Fibroblast of skin of left quadriceps (primary cell): Measurements from ENCODE around the gene DKK1.
"Not testable (repeated sequence)": the region's sequence is repeated elsewhere in the genome, so short reads cannot be mapped to it uniquely, and the experiment has no call there.

Experiments
- DNase-seq, 2 experiments: peaks; one replicate each; pipeline ENCODE4 v3.0.0-alpha.2; 2013; ENCODE audit warnings: low read depth in 2 of 2

Gene DKK1

DNA sequence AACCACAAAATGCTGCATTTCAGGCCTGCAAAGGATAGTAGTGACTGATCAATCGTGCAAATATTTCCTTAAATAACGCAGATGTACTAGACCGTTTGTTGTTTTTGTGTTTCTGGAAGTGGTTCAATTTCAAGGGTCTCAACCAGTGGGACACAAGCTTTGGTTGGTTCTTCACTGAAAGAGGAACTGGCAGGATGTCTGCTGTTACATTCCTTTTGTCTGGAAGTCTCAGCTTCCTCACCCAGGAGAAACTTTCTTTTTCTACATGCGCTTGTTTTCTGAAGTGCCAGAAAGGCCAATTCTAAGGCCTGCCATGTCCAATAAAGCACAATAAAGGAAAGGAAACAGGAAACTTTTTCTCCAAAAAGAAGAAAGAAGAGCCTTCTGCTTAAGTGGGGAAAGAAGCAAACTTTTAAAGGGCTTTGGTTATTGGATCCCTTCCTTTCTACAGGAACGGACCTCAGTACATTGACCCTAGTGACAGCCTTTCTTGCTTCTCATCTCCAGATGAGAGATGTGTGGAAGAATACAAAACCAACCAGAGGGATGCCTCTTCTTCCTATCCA, 4.1 kb downstream of the DKK1 start:
- DNase-seq, result peak in 1 of 2 experiments; percentile 24

DNA sequence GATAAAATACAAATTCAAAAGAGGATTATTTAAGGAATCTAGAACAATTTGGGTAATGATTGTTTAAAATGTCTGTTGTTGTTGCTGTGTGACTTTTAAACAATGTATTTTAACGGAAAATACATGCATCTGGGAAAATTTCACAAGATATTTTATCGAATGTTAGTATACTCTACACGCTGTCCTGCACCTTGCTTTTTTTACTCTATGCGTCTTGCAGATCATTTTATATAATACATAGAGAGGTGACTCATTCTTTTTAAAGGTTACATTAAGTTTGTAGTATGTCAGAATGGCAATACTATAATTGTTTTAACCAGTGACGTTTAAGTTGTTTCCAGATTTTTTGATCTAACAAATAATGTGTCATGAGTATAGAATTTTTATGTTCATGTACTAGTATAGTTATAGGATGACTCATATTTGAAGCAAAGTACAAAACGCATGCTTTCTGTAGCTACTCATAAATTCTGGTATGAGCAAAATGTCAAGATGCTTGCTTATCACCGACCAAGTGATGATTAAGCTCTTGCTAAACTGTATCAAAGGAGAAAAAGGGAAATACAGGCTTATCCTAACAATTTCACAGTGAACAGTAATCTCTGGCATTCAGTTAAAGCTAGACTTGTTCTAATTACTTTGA, 4.9 kb downstream of the DKK1 start:
- peak; percentile 96 for DNase-seq

DNA sequence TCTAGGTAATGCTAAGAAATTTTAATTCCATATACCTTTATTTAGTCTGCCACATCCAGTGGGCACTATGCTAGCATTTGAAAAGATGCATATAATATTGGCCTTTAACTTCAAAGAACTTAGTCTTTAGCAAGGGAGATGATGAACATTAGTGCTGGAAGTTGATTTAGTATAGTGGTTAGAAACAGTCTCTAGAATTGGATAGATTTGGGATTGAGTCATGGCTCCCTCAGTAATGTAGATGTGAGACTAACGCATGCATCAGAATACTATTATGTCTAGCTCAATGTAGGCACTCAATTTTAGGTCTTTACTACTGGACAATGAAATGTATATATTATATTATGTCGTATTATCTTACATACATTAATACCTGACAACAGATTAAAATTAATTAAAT, 5.8 kb downstream of the DKK1 start:
- peak in 1 of 2 experiments; percentile 31 for DNase-seq

DNA sequence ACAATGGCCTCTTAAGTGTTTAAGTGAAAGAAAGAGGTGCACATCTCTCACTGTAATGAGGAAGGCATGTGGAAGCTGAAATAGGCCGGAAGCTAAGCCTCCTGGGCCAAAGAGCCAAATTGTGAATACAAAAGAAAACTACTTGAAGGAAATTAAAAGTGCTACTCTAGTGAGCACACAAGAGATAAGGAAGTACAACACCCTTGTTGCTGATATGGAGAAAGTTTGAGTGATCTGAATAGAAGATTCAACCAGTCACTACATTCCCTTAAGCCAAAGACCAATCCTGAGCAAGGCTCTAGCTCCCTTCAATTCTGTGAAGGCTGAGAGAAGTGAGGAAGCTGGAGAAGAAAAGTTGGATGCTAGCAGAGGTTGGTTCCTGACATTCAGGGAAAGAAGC, 8.2 kb downstream of the DKK1 start:
- no peak for DNase-seq

DNA sequence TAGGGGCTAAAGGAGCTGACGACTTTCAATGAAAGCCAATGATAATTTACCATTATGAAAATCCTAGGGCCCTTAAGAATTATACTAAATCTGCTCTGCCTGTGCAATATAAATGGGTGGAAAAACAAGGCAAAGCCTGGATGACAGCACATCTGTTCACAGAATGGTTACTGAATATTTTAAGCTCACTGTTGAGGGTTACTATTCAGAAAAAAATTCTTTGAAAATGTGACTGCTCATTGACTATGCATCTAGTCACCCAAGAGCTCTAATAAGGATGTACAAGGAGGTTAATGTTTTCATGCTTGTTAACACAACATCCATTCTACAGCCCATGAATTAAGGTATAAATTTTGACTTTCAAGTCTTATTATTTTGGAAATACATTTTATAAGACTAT, 8.9 kb downstream of the DKK1 start:
- peak in 1 of 2 experiments; percentile 34 for DNase-seq

DNA sequence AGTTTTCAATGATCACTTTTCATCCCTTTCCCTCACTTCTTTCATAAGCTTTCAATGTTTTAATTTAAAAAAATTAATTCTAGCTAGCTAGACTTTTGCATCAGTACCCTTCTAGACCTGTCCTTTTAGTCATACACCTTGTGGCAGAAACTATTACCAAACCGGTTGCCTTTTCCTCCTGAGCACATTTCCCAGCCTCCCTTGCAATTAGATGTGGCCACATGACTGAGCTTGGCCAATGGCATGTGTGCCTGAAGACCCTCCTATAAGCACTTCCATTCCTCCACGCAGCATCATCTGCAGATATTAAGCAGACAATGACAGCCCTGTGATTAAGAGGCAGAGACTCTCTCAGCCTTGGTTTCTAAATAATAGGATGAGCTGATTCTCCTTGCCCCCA, 12.3 kb downstream of the DKK1 start:
- no peak for DNase-seq

DNA sequence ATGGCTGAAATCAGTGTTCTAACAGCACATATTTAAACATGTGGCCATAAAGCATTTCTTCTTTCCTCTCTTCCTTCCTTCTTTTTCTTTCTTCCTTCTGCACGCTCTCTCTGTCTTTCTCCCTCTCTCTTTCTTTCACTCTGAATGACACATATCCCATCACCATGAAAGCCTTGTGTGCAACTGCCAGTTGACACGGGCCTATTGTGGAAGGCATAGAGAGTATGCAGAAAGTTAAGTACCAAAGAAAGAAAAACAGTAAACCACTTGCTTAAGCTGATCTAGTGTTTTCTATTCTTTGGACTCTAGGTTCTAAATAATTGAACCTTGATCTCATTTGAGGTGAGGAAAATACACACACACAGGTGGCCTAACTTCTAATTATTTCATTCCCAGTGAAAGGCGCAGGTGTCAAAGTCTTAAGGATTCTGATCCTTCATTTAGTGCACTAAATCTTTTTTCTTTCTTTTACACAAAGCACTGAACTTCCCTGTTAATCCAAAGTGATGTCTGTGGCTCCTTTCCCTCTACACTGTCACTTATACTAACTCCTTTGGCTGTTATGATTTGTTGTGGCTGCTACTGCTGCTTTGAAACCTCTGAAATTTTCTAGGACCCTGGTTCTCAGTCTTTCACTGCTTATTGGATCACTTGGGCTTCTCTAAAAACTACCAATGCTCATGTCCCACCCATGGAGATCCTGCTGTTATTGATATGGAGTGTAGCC, 17.7 kb downstream of the DKK1 start:
- no peak for DNase-seq

DNA sequence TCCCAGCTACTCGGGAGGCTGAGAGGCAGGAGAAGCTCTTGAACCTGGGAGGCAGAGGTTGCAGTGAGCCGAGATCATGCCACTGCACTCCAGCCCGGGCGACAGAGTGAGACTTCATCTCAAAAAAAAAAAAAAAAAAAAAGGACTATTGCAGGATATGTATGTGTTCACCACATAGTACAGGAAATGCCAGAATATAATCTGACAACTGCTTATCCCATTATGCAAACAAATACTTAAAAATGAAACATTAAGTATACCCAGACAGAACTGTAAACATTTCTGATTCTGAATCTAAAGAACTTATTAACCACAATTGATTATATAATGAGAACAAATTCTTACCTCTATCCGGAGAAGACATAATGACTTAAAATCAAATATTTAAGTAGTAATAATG, 18.7 kb downstream of the DKK1 start:
- DNase-seq, result no peak

DNA sequence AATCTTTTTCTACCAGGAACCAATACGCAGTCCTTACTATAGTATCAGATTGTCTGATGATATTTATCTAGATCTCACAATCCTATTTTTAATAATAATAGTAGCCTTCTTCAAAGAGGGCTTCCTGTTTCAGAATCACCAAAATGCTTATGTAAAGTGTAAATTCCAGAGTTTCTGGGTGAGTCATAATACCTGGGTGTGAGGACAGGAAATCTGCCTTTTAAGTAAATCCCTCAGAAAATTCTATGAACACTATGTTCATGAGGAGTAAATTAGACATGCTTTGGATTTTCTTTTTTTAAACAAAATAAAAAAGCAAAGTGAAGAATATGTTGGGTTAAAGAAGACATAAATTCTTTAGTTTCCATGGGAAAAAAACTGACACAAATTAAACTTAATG, 20.5 kb downstream of the DKK1 start:
- DNase-seq, result no peak

DNA sequence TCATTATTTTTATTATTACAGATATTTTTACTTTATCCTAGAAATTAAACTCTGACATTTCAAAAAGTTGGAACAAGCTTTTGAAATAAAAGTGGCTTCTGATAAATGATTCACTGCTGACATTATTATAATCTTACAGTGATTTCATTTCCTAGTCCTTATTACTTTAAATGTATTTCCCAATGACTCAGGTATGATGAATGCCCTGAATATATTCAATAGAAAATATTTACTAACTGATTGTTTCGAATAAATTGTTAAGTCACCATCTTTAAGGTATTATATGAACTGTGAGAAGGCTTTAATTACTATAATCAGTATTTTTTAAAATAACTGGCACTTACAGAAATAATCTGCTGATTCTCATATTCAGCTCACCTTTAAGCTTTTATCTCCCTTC, 21.6 kb downstream of the DKK1 start:
- DNase-seq, result no peak

DNA sequence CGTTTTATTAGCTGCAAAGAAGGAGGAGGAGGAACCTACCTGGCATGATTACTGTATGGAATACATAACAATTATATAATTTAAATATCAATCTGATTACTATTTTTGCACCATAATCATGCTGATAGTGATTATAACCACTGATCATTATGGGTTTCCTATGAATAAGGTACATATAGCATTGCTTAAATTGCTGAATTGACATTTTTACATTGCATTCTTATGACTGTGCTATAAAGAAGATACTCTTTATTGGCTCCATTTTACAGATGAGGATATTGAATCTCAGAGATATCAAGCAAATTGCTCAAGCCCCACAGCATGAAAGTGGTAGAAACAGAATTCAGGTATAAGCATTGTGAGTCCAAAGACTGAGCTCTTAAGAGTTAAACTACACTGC, 23.1 kb downstream of the DKK1 start:
- DNase-seq, result no peak

DNA sequence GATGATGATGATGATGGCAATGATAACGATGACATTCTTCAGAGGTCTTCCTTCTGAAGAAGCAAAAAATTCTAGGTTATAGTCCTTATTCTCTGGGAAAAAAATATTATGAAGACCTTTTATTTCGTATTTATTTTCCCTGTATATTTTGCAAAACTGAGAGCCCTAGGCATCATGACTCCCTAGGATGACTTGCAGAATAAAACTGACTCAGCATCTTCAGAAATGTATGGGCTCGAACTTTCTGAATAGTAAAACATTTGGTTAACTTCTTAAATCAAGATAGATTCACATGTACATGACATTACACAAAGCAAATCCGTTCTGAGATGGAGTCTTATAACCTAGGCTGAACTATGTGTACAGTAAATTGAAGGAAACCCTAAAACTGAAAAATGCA, 29.4 kb downstream of the DKK1 start:
- no peak for DNase-seq

DNA sequence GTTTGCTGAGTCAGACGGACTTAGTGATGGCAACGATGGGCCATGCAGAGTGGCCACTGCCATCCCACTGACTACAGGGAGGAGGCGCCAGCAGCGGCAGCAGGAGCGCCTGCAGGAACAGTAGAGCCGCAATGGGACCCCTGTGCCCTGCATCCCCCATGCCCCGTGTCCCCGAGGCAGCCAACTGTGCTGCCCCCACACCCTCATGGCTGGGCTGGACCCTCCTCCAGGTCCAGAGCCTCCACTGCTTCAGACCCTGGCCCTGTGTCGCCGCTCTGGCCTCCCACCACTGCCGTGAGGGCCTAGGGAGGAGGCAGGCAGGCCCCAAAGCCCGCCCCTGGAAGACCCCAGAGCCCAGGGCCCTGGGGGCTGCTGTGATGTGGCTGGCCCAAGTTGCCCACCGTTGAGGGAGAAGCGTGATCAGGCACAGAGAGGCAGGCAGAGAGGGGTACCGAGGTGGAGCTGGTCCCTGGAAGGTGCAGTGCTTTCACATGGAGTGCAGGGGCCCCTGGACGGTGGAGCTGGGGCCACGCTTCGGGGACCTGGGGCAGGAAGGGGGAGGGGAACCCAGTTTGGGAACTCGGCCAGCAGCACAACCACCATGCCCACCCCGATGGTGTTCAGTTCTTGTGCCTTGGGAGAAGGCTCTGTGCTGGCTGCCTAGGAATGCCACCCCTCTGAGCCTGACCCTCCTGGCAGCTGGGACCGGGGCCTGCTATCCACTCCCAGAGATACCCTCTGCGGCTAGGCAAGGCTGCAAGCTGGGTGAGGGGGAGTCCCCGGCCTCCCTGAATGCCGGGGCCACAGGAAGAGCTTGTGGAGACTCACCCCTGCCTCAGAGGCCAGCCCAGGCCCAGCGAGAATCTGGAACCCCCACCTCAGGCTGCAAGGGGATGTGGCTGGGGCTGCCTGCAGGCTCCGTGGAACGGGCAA, 32.6 kb downstream of the DKK1 start:
- DNase-seq, result no peak

DNA sequence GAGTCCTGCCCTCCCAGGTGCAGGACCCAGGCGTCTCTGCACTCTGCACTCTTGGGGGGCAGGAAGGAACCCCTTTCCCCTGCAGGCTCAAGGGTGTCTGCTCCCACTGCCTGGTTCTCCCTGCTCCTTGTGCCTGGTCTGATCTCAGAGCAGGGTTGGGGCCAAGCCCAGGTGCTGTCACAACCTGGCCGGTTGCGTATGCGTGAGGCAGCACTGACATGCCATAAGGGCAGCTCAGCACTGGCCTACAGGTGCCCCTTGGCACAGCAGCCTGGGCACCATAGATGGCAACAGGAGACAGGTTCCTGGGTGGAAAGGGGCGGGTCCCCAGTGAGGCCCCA, 33.2 kb downstream of the DKK1 start:
- DNase-seq, result no peak

DNA sequence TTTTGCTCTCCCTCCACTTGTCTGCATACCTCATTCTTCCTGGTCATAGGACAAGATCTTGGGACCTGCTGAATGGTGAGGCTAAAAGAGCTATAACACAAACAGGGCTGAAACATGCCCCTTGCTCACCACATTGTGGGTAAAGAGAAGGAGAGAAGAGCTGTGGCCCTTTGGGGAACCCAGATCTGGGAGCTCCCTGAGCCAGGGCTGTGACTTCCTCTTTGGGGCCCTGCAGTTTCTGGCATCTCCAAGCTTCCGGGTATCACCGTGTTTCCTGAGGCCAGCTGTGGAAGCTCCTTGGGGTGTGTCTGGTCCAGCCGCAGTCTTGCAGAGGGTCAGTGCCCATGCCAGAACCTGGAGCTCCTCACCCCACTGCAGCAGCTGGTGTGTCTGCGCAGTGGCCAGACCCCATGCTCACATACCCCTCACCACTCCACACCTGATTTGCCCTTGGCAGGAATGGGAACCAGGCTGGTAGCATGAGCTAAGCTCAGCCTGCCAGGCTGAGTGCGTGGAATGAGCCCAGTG, 34.0 kb downstream of the DKK1 start:
- no peak for DNase-seq

DNA sequence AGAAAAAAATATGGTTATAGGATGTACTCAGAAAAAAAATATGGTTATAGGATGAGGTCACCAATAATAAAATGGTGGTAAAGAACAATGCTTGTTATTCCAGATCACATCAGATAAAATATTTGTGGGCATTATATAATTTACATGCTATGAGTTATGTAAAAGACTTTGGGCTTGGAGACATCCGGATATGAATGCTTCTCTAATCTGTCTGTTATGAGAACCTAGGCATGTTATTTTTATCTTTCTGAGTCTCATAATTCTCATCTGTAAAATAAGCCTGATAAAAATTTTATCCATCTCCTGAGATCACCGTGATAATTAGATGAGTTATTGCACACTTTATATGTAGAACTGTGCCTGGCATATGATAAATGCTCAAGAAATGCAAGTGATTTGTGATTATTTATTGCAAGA, 37.8 kb downstream of the DKK1 start:
- DNase-seq, result peak; percentile 71 to 74

DNA sequence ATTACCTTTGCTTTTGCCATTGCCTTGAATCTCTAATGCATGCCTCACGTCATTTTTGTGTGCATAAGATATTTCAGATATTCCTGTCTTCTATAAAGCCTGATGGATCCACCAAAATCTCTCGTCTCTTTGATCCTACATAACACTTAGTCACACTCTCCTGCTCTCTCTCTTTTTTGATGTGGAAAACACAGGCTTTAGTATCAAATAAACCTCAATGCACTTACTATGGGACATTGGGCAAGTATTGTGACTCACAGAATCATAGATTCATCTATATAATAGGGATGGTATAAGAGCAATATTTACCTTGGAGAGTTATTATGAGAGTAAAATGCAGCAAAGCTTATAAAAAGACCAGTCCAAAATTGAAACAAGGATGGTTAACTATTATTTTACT, 39.1 kb downstream of the DKK1 start:
- no peak for DNase-seq

DNA sequence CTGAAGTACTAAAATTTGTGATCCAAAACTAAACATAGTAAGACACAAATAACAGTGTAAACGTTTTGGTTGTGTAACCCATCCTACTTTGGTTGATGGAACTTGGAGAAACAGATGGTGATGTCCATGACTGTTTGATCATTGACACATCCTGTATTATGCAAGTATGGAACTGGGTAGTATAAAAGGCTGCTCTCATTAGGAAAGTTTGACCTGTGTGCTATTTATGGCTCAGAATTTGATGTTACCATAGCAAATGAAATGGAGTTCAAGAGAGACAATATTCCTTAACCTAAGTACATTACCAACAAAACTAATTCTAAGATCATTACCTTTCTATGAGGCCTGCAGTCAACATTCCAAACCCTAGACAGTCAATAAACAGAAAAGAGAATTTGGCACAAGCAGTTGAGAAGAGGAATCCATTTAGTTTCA, 39.9 kb downstream of the DKK1 start:
- peak in 1 of 2 experiments; percentile 19 for DNase-seq

DNA sequence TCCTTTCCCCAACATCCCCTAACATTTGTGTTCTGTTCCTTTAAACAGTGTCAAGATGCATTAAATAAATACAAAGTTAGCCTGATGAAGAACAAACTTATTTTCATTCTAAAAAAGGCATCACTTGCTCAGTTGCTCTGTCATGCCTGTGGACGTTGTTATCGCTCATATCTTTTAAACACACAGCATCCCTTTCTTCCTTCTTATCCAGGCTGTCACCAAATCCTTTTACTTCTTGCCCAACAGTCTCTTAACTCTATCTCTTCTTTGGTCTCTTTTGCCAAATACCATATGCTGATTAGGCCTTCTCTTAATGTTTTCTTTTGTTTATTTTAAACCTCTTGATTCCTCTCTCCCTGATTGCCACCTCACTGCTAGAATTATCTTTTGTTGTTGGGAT, 43.9 kb downstream of the DKK1 start:
- DNase-seq, result no peak

DNA sequence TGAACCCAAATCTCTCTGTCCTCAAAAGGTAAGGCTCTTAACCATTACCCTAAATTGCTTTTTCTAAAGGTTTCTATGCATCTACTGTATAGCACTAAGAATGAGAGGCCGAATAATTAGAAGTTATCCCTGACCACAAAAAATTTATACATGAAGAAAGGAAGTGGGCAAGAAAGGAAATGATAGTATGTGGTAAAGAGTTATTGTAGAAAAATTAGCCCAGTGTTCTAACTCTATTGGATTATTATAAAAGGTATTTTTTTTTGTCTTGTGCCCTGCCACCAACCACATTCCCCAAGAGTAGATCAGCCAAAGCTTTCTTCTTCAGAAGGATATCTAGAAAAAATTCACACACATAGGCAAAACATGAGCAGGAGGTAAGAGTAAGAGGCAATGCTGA, 45.4 kb downstream of the DKK1 start:
- DNase-seq, result no peak

DNA sequence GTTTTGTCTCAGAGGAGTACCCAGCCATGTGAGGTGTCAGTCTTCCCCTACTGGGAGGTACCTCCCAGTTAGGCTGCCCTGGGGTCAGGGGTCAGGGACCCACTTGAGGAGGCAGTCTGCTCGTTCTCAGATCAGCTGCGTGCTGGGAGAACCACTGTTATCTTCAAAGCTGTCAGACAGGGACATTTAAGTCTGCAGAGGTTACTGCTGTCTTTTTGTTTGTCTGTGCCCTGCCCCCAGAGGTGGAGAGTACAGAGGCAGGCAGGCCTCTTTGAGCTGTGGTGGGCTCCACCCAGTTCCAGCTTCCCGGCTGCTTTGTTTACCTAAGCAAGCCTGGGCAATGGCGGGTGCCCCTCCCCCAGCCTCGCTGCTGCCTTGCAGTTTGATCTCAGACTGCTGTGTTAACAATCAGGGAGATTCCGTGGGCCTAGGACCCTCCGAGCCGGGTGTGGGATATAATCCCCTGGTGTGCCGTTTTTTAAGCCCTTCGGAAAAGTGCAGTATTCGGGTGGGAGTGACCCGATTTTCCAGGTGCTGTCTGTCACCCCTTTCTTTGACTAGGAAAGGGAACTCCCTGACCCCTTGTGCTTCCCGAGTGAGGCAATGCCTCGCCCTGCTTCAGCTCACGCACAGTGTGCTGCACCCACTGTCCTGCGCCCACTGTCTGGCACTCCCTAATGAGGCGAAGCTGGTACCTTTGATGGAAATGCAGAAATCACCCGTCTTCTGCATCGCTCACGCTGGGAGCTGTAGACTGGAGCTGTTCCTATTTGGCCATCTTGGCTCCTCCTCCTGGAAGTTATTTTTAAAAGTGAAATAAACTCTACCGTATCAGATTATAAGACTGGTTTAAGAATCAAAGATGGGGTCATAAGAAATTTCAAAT, 51.7 kb downstream of the DKK1 start:
- not testable (repeated sequence) for DNase-seq
